GM19324 (cell line): Measurements from ENCODE around the gene CDHR2.
A peak's percentile ranks its signal among the peaks of the same experiment; 100 is the strongest.

Source experiments
- ATAC-seq: cut with Tn5 transposase; IDR thresholded peaks from one replicate; pipeline ENCODE4 v1.9.1; 2021; ENCODE audit warnings: mild to moderate bottlenecking, moderate library complexity; ENCODE audit not compliant: unreplicated experiment, low FRiP score

CDHR2 gene

GRCh38 chr5:176529116-176529740 lies 19.9 kb upstream of the CDHR2 start:
- ATAC-seq, result no peak

- ATAC-seq, result no peak
Observed at GRCh38 chr5:176529741-176530141, 19.4 kb upstream of the CDHR2 start.

GRCh38 chr5:176530393-176530982 lies 18.7 kb upstream of the CDHR2 start:
- ATAC-seq, result no peak

- ATAC-seq, result no peak
Observed at GRCh38 chr5:176530983-176531901, 17.9 kb upstream of the CDHR2 start.

- no peak for ATAC-seq
Observed at GRCh38 chr5:176531902-176532493, 17.1 kb upstream of the CDHR2 start.

- no peak for ATAC-seq
Observed at GRCh38 chr5:176532795-176533194, 16.3 kb upstream of the CDHR2 start.

- ATAC-seq, result no peak
Observed at GRCh38 chr5:176533390-176533789, 15.8 kb upstream of the CDHR2 start.

- no peak for ATAC-seq
Observed at GRCh38 chr5:176533894-176534611, 15.1 kb upstream of the CDHR2 start.

GRCh38 chr5:176534640-176535039 lies 14.5 kb upstream of the CDHR2 start:
- no peak for ATAC-seq

GRCh38 chr5:176535101-176535663 lies 14.0 kb upstream of the CDHR2 start:
- no peak for ATAC-seq

- ATAC-seq, result no peak
Observed at GRCh38 chr5:176535664-176536131, 13.4 kb upstream of the CDHR2 start.

- peak; percentile 14 for ATAC-seq
Observed at GRCh38 chr5:176536132-176536901, 12.8 kb upstream of the CDHR2 start.

GRCh38 chr5:176536902-176537553 lies 12.1 kb upstream of the CDHR2 start, which contains the start of gene RNF44:
TSS of gene RNF44 (minus strand) at chr5:176537402. CDS start at chr5:176532472, 4,930 bp downstream.
- ATAC-seq, result peak; percentile 67

GRCh38 chr5:176537554-176538229 lies 11.4 kb upstream of the CDHR2 start:
- peak; percentile 72 for ATAC-seq

GRCh38 chr5:176538230-176538988 lies 10.7 kb upstream of the CDHR2 start:
- no peak for ATAC-seq

GRCh38 chr5:176538989-176539384 lies 10.2 kb upstream of the CDHR2 start:
- no peak for ATAC-seq

- ATAC-seq, result no peak
Observed at GRCh38 chr5:176540476-176540899, 8.7 kb upstream of the CDHR2 start.
